BJ (cell line): ENCODE data around the gene RGS7. TPM values are rescaled to one million over a fixed set of nuclear protein-coding genes. Genes with fewer than 3 reads are reported as not detected.

Source experiments
- CTCF ChIA-PET: fragments of 350-600 bp; formaldehyde crosslinking; extraction: SDS; loops from one replicate; lab custom pipeline; 2021; ENCODE audit warnings: antibody characterized with exemption, inconsistent platforms; lab: Yijun Ruan, JAX
- POLR2A ChIA-PET: fragments of 300-600 bp; sonication (Branson Sonifier 250); formaldehyde crosslinking; extraction: SDS; loops from one replicate; lab custom pipeline; 2021; ENCODE audit warnings: antibody characterized with exemption; lab: Charles Lee
- DNase-seq: peaks from one replicate; pipeline ENCODE4 v3.0.0-alpha.2; 2011; ENCODE audit warnings: low read depth
- H3K27me3 ChIP-seq: 2 replicates; pipeline ENCODE4 v1.6.0; 2011; ENCODE audit warnings: low read length; ENCODE audit not compliant: control insufficient read depth, insufficient read depth
- H3K36me3 ChIP-seq: 2 replicates; pipeline ENCODE4 v1.5.1; 2011; ENCODE audit warnings: low read length; ENCODE audit not compliant: control insufficient read depth, insufficient read depth
- H3K4me3 ChIP-seq: 2 replicates; pipeline ENCODE4 v1.5.1; 2011; ENCODE audit warnings: low read depth, mild to moderate bottlenecking, control low read depth, low read length
- CTCF ChIP-seq: IDR thresholded peaks from 2 replicates; pipeline ENCODE4 v1.5.1; 2011; ENCODE audit warnings: low read depth, mild to moderate bottlenecking, control low read depth, inconsistent platforms, low read length, moderate library complexity; ENCODE audit not compliant: insufficient read depth
- polyA plus RNA-seq: library from polyadenylated mRNA; depleted of rRNA; stranded (reverse); fragments of >200 nt; gene quantifications from 2 replicates; pipeline ENCODE4 v1.2.3, GENCODE V29; 2011

The RGS7 gene
- polyA plus RNA-seq, 1 experiment, result 0.93 TPM

GRCh38 chr1:241240069-241240468 lies 116.9 kb downstream of the RGS7 start:
- Histone ChIP-seq H3K27me3 (no peaks in the 10 kb centered on the region), H3K4me3 (no peak overlapping the region), H3K36me3 (no peaks in the 10 kb centered on the region)
- no peak for DNase-seq
- CTCF ChIA-PET, result no interaction called here
- TF ChIP-seq CTCF, result no peak
- POLR2A ChIA-PET, result no interaction called here

DNA sequence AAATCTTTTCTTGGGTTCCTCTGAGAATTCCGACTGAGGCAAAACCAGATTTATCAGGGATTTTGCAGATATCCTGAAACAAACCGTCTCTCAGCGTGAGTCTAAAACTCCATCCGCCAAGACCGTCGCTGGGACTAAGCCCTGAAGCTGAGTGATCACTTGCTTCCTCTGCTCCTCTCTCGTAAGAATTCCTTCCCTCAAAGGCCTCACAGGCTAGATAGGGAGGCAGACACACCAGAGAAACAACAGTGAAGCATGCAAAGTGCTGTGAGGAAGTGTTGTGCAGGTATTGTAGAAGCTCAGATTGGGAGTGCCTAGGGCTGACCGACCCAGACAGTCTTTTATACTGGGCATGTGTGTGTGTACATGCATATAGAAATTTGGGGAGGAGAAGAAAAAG lies 119.1 kb downstream of the RGS7 start:
- no peak for TF ChIP-seq CTCF

DNA sequence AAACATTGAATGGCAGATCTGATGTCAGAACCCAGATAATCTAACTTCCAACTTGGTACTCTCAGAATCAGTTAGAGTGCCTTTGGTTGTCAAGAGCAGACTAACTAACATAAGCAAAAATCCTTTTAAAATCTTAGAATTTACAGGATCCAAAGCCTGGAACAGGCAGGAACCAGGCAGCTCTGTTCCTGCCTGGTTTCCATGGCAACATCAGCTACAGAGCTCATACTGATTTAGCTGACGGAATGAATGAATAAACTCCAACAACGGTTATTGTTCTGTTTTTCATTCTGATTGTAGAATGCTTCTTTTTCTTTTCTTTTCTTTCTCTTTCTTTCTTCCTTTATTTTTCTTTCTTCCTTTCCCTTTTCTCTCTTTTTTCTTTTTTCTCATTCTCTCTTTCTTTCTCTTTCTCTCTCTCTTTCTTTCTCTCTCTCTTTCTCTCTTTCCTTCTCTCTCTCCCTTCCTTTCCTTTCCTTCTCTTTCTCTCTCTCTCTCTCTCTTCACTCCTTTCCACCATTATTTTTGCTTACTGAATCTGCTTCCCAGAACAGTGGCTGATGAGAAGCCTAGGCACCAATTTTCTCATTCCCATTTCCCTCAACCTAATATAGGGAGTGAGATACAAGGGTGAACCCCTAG lies 121.6 kb downstream of the RGS7 start:
- H3K36me3 ChIP-seq, result no peaks in the 10 kb centered on the region
- CTCF ChIA-PET, result no interaction called here
- no peaks in the 10 kb centered on the region for H3K27me3 ChIP-seq
- no peak for TF ChIP-seq CTCF
- no peak for DNase-seq
- POLR2A ChIA-PET, result no interaction called here
- no peak overlapping the region for H3K4me3 ChIP-seq

More for the DNA sequence above, 119.1 kb downstream of the RGS7 start:
- CTCF ChIA-PET, result no interaction called here
- DNase-seq, result no peak
- H3K4me3 ChIP-seq, result no peak overlapping the region
- POLR2A ChIA-PET, result no interaction called here
- H3K36me3 ChIP-seq, result no peaks in the 10 kb centered on the region
- no peaks in the 10 kb centered on the region for H3K27me3 ChIP-seq

- no peak for TF ChIP-seq CTCF
- Histone ChIP-seq H3K27me3 (no peaks in the 10 kb centered on the region), H3K36me3 (no peaks in the 10 kb centered on the region), H3K4me3 (no peak overlapping the region)
- POLR2A ChIA-PET, result no interaction called here
- CTCF ChIA-PET, result no interaction called here
- DNase-seq, result no peak
Observed at GRCh38 chr1:241229711-241230110, 127.3 kb downstream of the RGS7 start.

DNA sequence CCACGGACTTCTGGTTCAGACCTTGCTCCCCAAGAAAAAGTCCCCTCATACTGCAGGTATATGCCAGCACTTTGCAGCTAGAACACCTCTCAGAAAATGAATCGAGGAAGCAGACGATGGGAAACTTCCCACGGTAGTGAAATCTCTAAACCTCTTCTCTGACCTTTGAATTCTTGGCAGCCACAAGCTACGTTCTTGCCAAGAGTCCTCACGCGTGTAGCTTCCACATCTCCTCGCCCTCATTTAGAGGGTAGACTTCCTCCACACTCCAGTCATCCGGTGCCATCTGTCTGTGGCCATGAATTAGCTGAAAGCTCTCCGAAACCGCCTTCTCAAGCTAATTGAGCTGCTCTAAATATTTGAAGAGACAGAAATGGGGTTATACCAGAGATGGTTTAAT lies 127.8 kb downstream of the RGS7 start:
- H3K36me3 ChIP-seq, result no peaks in the 10 kb centered on the region
- H3K27me3 ChIP-seq, result no peaks in the 10 kb centered on the region
- POLR2A ChIA-PET, result no interaction called here
- no peak overlapping the region for H3K4me3 ChIP-seq
- DNase-seq, result no peak
- TF ChIP-seq CTCF, result no peak
- CTCF ChIA-PET, result no interaction called here
